ENCODE results near the gene TTLL3. TPM values are rescaled to one million over a fixed set of nuclear protein-coding genes. Genes with fewer than 3 reads are reported as not detected.

The TTLL3 gene
- total and polyA plus RNA-seq, 12 donors, result 10.1 to 214 (median 45.5) TPM

- Histone ChIP-seq H3K9me3 (replicated peaks in 1 of 3) (no peaks in the 10 kb centered on the region), H3K4me1 (replicated peaks in 1 of 2) (no peaks in the 10 kb centered on the region), H3K4me3 (no peak overlapping the region), H3K27me3 (no peaks in the 10 kb centered on the region), H3K36me3 (replicated peaks in 1 of 2) (peaks cover 0 to 19% of the 10 kb centered on the region in 2 donors), H3K27ac (peak overlapping the region in 1 of 5 donors; percentile 61)
- 62 to 69% (median 64%) methylated on average over 17 to 18 of the region's 18 CpGs for WGBS, 4 donors
- intact Hi-C loops (cut with DNase I), result no loop called here
- peak in 3 of 7 donors; percentile 21 to 55 (median 28) for DNase-seq
- TF ChIP-seq POLR2A (IDR thresholded peaks at IDR 0.05) (no peak), CTCF (IDR thresholded peaks at IDR 0.05) (no peak)
Measured at GRCh38 chr3:9834520-9835380, 24.7 kb downstream of the TTLL3 start.

DNA sequence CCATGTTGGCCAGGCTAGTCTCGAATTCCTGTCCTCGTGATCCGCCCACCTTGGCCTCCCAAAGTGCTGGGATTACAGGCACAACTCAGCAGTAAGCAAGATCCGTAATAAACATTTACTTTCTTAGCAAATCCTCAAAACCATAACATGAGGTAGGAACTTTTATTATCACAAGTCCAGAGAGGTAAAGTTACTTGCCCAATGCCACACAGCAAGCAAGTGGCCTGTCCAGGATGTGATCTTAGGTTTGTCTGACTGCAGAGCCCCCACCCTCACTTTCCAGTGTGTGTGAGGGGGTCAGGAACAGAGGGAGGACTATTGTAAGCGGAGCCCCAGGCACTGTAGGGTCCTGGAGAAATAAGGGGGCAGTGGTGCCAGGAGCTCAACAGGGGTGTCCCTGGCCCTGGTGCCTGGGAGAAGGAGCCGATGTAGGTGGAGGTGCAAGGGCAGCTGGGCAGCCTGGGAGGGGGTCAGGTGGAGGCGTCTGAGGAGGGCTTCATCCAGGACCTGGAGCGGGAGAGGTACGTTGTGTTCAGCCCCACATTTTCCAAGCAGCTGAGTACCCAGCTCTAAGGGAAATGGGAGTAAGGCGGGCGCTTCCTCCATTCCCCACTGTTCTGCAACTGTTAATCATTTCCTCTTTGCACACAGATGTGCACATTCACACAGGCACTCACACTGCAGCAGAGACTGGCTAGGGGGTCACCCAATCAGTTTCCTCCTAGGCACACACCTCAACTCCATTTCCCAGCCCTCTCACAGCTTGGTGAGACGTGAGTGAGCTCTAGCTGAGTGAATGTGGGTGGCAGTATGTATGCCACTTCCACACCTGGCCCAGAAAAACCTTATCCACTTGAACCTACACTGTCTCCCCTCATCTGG is 27.9 kb downstream of the TTLL3 start:
- TF ChIP-seq CTCF (IDR thresholded peaks at IDR 0.05), result no peak
- TF ChIP-seq POLR2A (IDR thresholded peaks at IDR 0.05), result no peak

GRCh38 chr3:9838856-9839255 is 28.8 kb downstream of the TTLL3 start:
- no peaks in the 10 kb centered on the region for H3K9me3 ChIP-seq (replicated peaks in 1 of 3)
- H3K4me3 ChIP-seq, result no peak overlapping the region
- no peaks in the 10 kb centered on the region for H3K27me3 ChIP-seq
- no peak overlapping the region for H3K27ac ChIP-seq
- H3K36me3 ChIP-seq (replicated peaks in 1 of 2), result peaks cover 0 to 32% of the 10 kb centered on the region in 2 donors
- DNase-seq, result no peak
- TF ChIP-seq POLR2A (IDR thresholded peaks at IDR 0.05) (no peak), CTCF (IDR thresholded peaks at IDR 0.05) (no peak)
- WGBS, 4 donors, result 71 to 76% (median 73%) methylated on average over 2 to 4 of the region's 4 CpGs
- intact Hi-C loops (cut with DNase I), result no loop called here
- H3K4me1 ChIP-seq (replicated peaks in 1 of 2), result peaks cover 7 to 8% of the 10 kb centered on the region in 2 donors

More for the DNA sequence above, 27.9 kb downstream of the TTLL3 start:
- no peak overlapping the region for H3K4me3 ChIP-seq
- 85 to 91% (median 85%) methylated on average over 12 of the region's 12 CpGs for WGBS, 4 donors
- H3K27me3 ChIP-seq, result no peaks in the 10 kb centered on the region
- DNase-seq, result no peak
- no peaks in the 10 kb centered on the region for H3K9me3 ChIP-seq (replicated peaks in 1 of 3)
- intact Hi-C loops (cut with DNase I), result no loop called here
- peaks cover 0 to 38% of the 10 kb centered on the region in 2 donors for H3K36me3 ChIP-seq (replicated peaks in 1 of 2)
- H3K4me1 ChIP-seq (replicated peaks in 1 of 2), result peaks cover 3 to 4% of the 10 kb centered on the region in 2 donors
- peak overlapping the region in 1 of 5 donors; percentile 24 for H3K27ac ChIP-seq

DNA sequence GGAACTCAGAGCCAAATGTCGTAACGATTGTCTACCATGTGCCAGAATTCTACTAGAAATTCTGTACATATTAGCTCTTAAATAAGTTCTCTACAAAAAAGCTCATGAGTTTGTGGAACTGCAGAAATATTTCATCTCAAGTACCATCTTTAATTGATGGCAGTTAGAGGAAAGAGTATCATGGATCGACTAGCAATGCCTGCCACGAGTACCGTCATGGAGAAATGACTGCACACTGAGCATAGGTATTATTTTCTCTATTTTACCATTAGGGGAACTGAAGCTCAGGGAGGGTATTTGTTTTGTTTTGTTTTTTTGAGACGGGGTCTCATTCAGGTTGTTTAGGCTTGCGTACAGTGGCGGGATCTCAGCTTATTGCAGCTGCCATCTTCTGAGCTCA is 31.0 kb downstream of the TTLL3 start:
- 83 to 85% (median 84%) methylated on average over 8 of the region's 8 CpGs for WGBS, 4 donors
- intact Hi-C loops (cut with DNase I), result loop anchor here (5.0 to 10.0 kb wide), 2 partner anchors 81 to 304 kb away; partner anchors contain the start of gene VHL (in 1 of the 2)
- peaks cover 7 to 8% of the 10 kb centered on the region in 2 donors for H3K4me1 ChIP-seq (replicated peaks in 1 of 2)
- DNase-seq, result no peak
- no peaks in the 10 kb centered on the region for H3K27me3 ChIP-seq
- no peak overlapping the region for H3K27ac ChIP-seq
- TF ChIP-seq POLR2A (IDR thresholded peaks at IDR 0.05) (no peak), CTCF (IDR thresholded peaks at IDR 0.05) (no peak)
- H3K4me3 ChIP-seq, result no peak overlapping the region
- H3K9me3 ChIP-seq (replicated peaks in 1 of 3), result no peaks in the 10 kb centered on the region
- H3K36me3 ChIP-seq (replicated peaks in 1 of 2), result peaks cover 0 to 28% of the 10 kb centered on the region in 2 donors
